SK-N-DZ (cell line): Measurements from ENCODE around the gene AMPD1.

Source experiments
- DNase-seq: peaks from one replicate; pipeline ENCODE4 v3.0.0-alpha.2; 2015; ENCODE audit warnings: low spot score
- small RNA-seq, 2 experiments: library from RNA; depleted of rRNA; stranded (forward); fragments of <200 nt; gene quantifications; one replicate each; pipeline ENCODE3, GENCODE V24; 2014

AMPD1 gene

GRCh38 chr1:114641377-114641776, 54.0 kb downstream of the AMPD1 start:
- DNase-seq = no peak

DNA sequence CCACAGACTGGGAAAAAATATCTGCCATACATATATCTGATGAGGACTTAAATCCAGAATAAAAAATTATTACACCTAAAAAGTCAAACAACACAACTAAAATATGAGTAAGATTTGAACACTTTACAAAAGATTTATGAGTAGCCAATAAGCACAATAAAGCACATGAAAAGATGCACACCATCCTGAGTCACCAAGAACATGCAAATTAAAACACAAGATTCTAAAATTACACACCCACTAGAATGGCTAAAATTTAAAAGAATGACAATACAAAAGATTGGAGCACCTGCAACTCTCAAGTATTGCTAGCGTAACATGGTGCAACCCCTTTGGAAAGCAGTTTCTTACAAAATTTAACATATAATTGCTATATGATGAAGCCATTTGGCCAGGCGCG, 56.4 kb downstream of the AMPD1 start:
- DNase-seq = no peak

- no peak for DNase-seq
Measured at GRCh38 chr1:114632427-114632826, 62.9 kb downstream of the AMPD1 start.

GRCh38 chr1:114627107-114627506, 68.2 kb downstream of the AMPD1 start:
- no peak for DNase-seq

DNA sequence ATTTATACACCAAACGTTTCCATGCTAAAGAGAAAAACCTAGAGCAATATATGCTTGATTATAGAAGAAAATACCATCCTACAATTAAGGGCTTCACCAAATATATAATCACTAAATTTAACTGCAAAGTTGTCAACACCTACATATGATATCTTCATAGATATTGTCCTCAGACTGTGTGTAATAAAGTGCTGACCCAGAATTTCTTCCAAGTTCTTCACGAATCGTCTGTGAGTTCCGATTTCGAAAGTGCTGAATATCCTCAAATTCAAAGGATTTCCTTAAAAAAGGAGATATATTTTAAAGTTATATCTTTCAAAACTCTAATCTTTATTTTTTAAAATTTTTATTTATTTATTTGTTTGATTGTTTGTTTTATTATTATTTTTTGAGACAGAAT, 72.0 kb downstream of the AMPD1 start:
- no peak for DNase-seq

Small RNAs within 50 kb of the gene (small RNA-seq; reads per million reads assigned to genes)
- gene RN7SL432P (0 to 0.09 reads per million in 2 experiments), gene RNY1P13 (0.03 to 1.6 reads per million in 2 experiments)
